Stimulated activated naive CD4-positive, alpha-beta T cell treated with Interleukin-2 at 50 U/mL for 16 hours (primary cell): Measurements from ENCODE around the gene ZFPL1.
A peak's percentile ranks its signal among the peaks of the same experiment; 100 is the strongest.

ENCODE experiments used
- DNase-seq: peaks from one replicate; lab custom pipeline; 2025; lab: John Stamatoyannopoulos, UW

Gene ZFPL1

GRCh38 chr11:65083834-65084597 lies at the start of gene ZFPL1, which contains the start of gene CDCA5:
Gene ZFPL1 (plus strand): TSS chr11:65084222. CDS start chr11:65084699, 477 bp downstream.
Gene CDCA5 (minus strand): TSS chr11:65084040. CDS start chr11:65083978, 62 bp downstream.
- peak; percentile 92 for DNase-seq

- no peak for DNase-seq
Observed at GRCh38 chr11:65034423-65034822, 49.6 kb upstream of the ZFPL1 start.

GRCh38 chr11:65035579-65035978 lies 48.4 kb upstream of the ZFPL1 start:
- no peak for DNase-seq

GRCh38 chr11:65036931-65037330 lies 47.1 kb upstream of the ZFPL1 start:
- no peak for DNase-seq

- no peak for DNase-seq
Observed at GRCh38 chr11:65040520-65040846, 43.5 kb upstream of the ZFPL1 start.

GRCh38 chr11:65040847-65041622 lies 43.0 kb upstream of the ZFPL1 start, which contains the start of gene SAC3D1:
Gene SAC3D1 (plus strand): TSS chr11:65041210. CDS start chr11:65041293, 83 bp downstream.
- peak; percentile 89 for DNase-seq

- DNase-seq: no peak
Observed at GRCh38 chr11:65042891-65043290, 41.1 kb upstream of the ZFPL1 start.

- no peak for DNase-seq
Observed at GRCh38 chr11:65043881-65044501, 40.0 kb upstream of the ZFPL1 start.

GRCh38 chr11:65045061-65045460 lies 39.0 kb upstream of the ZFPL1 start:
- DNase-seq: no peak

- DNase-seq: no peak
Observed at GRCh38 chr11:65045728-65046127, 38.3 kb upstream of the ZFPL1 start.

- peak; percentile 11 for DNase-seq
Observed at GRCh38 chr11:65047581-65048422, 36.2 kb upstream of the ZFPL1 start.

GRCh38 chr11:65051398-65051858 lies 32.6 kb upstream of the ZFPL1 start:
- DNase-seq: no peak

GRCh38 chr11:65053827-65054508 lies 30.1 kb upstream of the ZFPL1 start:
- DNase-seq: no peak

- DNase-seq: no peak
Observed at GRCh38 chr11:65055538-65055937, 28.5 kb upstream of the ZFPL1 start.

GRCh38 chr11:65056999-65057398 lies 27.0 kb upstream of the ZFPL1 start:
- no peak for DNase-seq

- DNase-seq: no peak
Observed at GRCh38 chr11:65057526-65057925, 26.5 kb upstream of the ZFPL1 start.

- no peak for DNase-seq
Observed at GRCh38 chr11:65058012-65058411, 26.0 kb upstream of the ZFPL1 start.

GRCh38 chr11:65058419-65059054 lies 25.5 kb upstream of the ZFPL1 start, which contains the start of gene NAALADL1:
Gene NAALADL1 (minus strand): TSS chr11:65058553. CDS start chr11:65058521, 32 bp downstream.
- no peak for DNase-seq

GRCh38 chr11:65059523-65059922 lies 24.5 kb upstream of the ZFPL1 start:
- DNase-seq: no peak
